ENCODE data around the gene SLC9A9. TPM values are rescaled to one million over a fixed set of nuclear protein-coding genes. Genes with fewer than 3 reads are reported as not detected.

SLC9A9 gene
- total and polyA plus RNA-seq, 2 of the 8 experiments (the other 6 are each of a cell fraction or from before 2014, with no cell fraction given) = 0.48 to 1.1 TPM

- H3K56ac ChIP-seq (replicated peaks; ENCODE audit: insufficient read length, low read depth, low read length) = no peak overlapping the region
- H3K36me3 ChIP-seq (ENCODE audit: control insufficient read depth in 2 of 4, insufficient read depth in 4 of 4, low read length in 3 of 4) = no peaks in the 10 kb centered on the region
- no peaks in the 10 kb centered on the region for H3K9me3 ChIP-seq (ENCODE audit: insufficient read depth in 2 of 2, low read depth in 1 of 2, low read length in 1 of 2)
- no peak overlapping the region for H3K9ac ChIP-seq (replicated peaks in 1 of 4; ENCODE audit: extremely low read depth in 1 of 4, low read depth in 3 of 4, low read length in 3 of 4)
- no peak overlapping the region for H2AK5ac ChIP-seq (ENCODE audit: low read depth, low read length)
- 72% methylated on average over 3 of the region's 3 CpGs; no CpG with 5 or more reads in 1 of the 2 experiments for WGBS, 2 experiments (ENCODE audit: extremely low coverage in 1 of 2, insufficient coverage in 1 of 2, insufficient read length in 1 of 2, insufficient replicate concordance in 2 of 2, low coverage in 1 of 2, low lambda C conversion rate in 2 of 2, missing lambda C conversion rate in 1 of 2)
- no peak overlapping the region for H3K4ac ChIP-seq (replicated peaks; ENCODE audit: insufficient read length, low read depth, low read length)
- H4K91ac ChIP-seq (replicated peaks; ENCODE audit: insufficient read length, low read length) = no peak overlapping the region
- TF ChIP-seq JUN (IDR thresholded peaks at IDR 0.05; ENCODE audit: low read depth, low read length) = no peak
- no peak for TF ChIP-seq POLR2A (IDR thresholded peaks at IDR 0.05; ENCODE audit: control extremely low read depth in 1 of 2, low read depth in 2 of 2, low read length in 2 of 2)
- TF ChIP-seq RXRA (IDR thresholded peaks at IDR 0.05; ENCODE audit: insufficient read depth, low read depth, low read length) = no peak
- no peak for TF ChIP-seq KDM1A (IDR thresholded peaks at IDR 0.05; ENCODE audit: borderline replicate concordance, low read length)
- TF ChIP-seq EP300 (IDR thresholded peaks at IDR 0.05; ENCODE audit: borderline replicate concordance in 1 of 2, low read depth in 2 of 2, low read length in 2 of 2) = no peak
- no peak for TF ChIP-seq TBP (IDR thresholded peaks at IDR 0.05; ENCODE audit: low read depth, low read length)
- TF ChIP-seq HDAC2 (IDR thresholded peaks at IDR 0.05; ENCODE audit: borderline replicate concordance in 1 of 2, low read depth in 2 of 2, low read length in 2 of 2) = no peak
- TF ChIP-seq MAX (IDR thresholded peaks at IDR 0.05) = no peak
- no peak for TF ChIP-seq YY1 (IDR thresholded peaks at IDR 0.05; ENCODE audit: low read depth, low read length)
- TF ChIP-seq E2F6 (IDR thresholded peaks at IDR 0.05) = no peak
- POLR2A ChIA-PET (ENCODE audit: partially characterized antibody) = no interaction called here
- H3K23me2 ChIP-seq (ENCODE audit: low read depth, low read length) = no peaks in the 10 kb centered on the region
- H2BK15ac ChIP-seq (ENCODE audit: low read length) = no peak overlapping the region
- H2BK12ac ChIP-seq (ENCODE audit: low read depth, low read length) = no peak overlapping the region
- H2BK120ac ChIP-seq (replicated peaks; ENCODE audit: low read depth, low read length) = no peak overlapping the region
- no peaks in the 10 kb centered on the region for H3K79me2 ChIP-seq (ENCODE audit: control insufficient read depth in 1 of 2, insufficient read depth in 2 of 2, low read length in 2 of 2)
- no peaks in the 10 kb centered on the region for H3K79me1 ChIP-seq (ENCODE audit: low read depth, low read length)
- no peak overlapping the region for H3K23ac ChIP-seq (ENCODE audit: insufficient read length)
- no peak overlapping the region for H3K4me2 ChIP-seq (ENCODE audit: insufficient read depth in 1 of 2, low read depth in 2 of 2, low read length in 2 of 2)
- CTCF ChIA-PET (ENCODE audit: partially characterized antibody) = interaction anchor here (0.7 to 0.9 kb wide), 2 partner anchors 10 to 94 kb away, joined by 3 read pairs; no protein-coding TSS in a partner anchor
- no peak overlapping the region for H3K4me3 ChIP-seq (ENCODE audit: extremely low read depth in 1 of 4, insufficient read depth in 2 of 4, low read depth in 3 of 4, low read length in 4 of 4)
- no peak overlapping the region for H4K5ac ChIP-seq (ENCODE audit: insufficient read length, low read depth, low read length)
- H2BK5ac ChIP-seq (ENCODE audit: low read depth, low read length) = no peak overlapping the region
- H3K14ac ChIP-seq (ENCODE audit: insufficient read length) = no peak overlapping the region
- no peaks in the 10 kb centered on the region for H3K27me3 ChIP-seq (replicated peaks in 1 of 4; ENCODE audit: control insufficient read depth in 3 of 4, extremely low read depth in 1 of 4, insufficient read depth in 3 of 4, low read length in 3 of 4)
- H4K8ac ChIP-seq (ENCODE audit: extremely low read depth, insufficient read depth, low read length) = no peak overlapping the region
- no peaks in the 10 kb centered on the region for H4K20me1 ChIP-seq (replicated peaks in 1 of 2; ENCODE audit: control insufficient read depth in 1 of 2, insufficient read depth in 2 of 2, low read length in 2 of 2)
- H3K18ac ChIP-seq (ENCODE audit: extremely low read depth, low read length) = no peak overlapping the region
- no peak overlapping the region for H2AFZ ChIP-seq (ENCODE audit: low read length)
- no peak overlapping the region for H2BK20ac ChIP-seq (ENCODE audit: low read length)
- FAIRE-seq = no peak
- H3K27ac ChIP-seq (ENCODE audit: low read depth, low read length) = no peak overlapping the region
- no peaks in the 10 kb centered on the region for H3K4me1 ChIP-seq (replicated peaks in 1 of 4; ENCODE audit: control insufficient read depth in 3 of 4, insufficient read depth in 4 of 4, low read length in 3 of 4)
- no peak for DNase-seq (ENCODE audit: low read depth in 1 of 2, low spot score in 2 of 2)
These were observed 609.2 kb downstream of the SLC9A9 start for GRCh38 chr3:143239031-143239430.
